ENCODE measurements around the gene FYB1. TPM values are rescaled to one million over a fixed set of nuclear protein-coding genes. Genes with fewer than 3 reads are reported as not detected.

The FYB1 gene
- total RNA-seq, 1 experiment from 2014 or later = 0.42 TPM

- POLR2A ChIA-PET = no interaction called here
- H3K4me2 ChIP-seq (ENCODE audit: low read length) = no peak overlapping the region
- H3K79me2 ChIP-seq (ENCODE audit: insufficient read depth, low read length) = no peaks in the 10 kb centered on the region
- H4K20me1 ChIP-seq (ENCODE audit: insufficient read depth) = no peaks in the 10 kb centered on the region
- no peak overlapping the region for H3K9ac ChIP-seq (ENCODE audit: low read length)
- H3K4me3 ChIP-seq (replicated peaks in 1 of 2; ENCODE audit: low read depth in 1 of 2, low read length in 2 of 2) = no peak overlapping the region
- no TSS peak for BruUV-seq (replicated peaks)
- H3K27ac ChIP-seq (ENCODE audit: low read depth, low read length) = no peak overlapping the region
- no peaks in the 10 kb centered on the region for H3K9me3 ChIP-seq (ENCODE audit: control insufficient read depth in 1 of 2, insufficient read depth in 1 of 2, low read depth in 1 of 2, low read length in 2 of 2)
- no peak for DNase-seq (ENCODE audit: low read depth, low spot score)
- no peaks in the 10 kb centered on the region for H3K36me3 ChIP-seq (ENCODE audit: control insufficient read depth in 1 of 2, insufficient read depth in 2 of 2, low read length in 2 of 2)
- H3K9me2 ChIP-seq (ENCODE audit: insufficient read depth) = no peaks in the 10 kb centered on the region
- no peak overlapping the region for H2AFZ ChIP-seq (ENCODE audit: low read depth, low read length, poor library complexity, severe bottlenecking)
- no peaks in the 10 kb centered on the region for H3K27me3 ChIP-seq (ENCODE audit: insufficient read depth, low read length)
- H3K4me1 ChIP-seq (ENCODE audit: control insufficient read depth in 1 of 2, insufficient read depth in 2 of 2, low read length in 2 of 2) = no peaks in the 10 kb centered on the region
- CTCF ChIA-PET = interaction anchor here (1.0 to 1.2 kb wide), 2 partner anchors 60 to 219 kb away, joined by 3 read pairs; no protein-coding TSS in a partner anchor
- TF ChIP-seq CEBPB (IDR thresholded peaks at IDR 0.05; ENCODE audit: low read depth) = no peak
- no peak for TF ChIP-seq YY1 (IDR thresholded peaks at IDR 0.05; ENCODE audit: extremely low read depth, insufficient replicate concordance, low read depth, low read length)
- no peak for TF ChIP-seq SRF (IDR thresholded peaks at IDR 0.05; ENCODE audit: low read depth)
- TF ChIP-seq, protein P1, sequence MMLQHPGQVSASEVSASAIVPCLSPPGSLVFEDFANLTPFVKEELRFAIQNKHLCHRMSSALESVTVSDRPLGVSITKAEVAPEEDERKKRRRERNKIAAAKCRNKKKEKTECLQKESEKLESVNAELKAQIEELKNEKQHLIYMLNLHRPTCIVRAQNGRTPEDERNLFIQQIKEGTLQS (IDR thresholded peaks at IDR 0.05) = no peak
- TF ChIP-seq ZFX (IDR thresholded peaks at IDR 0.05) = no peak
- no peak for TF ChIP-seq MAX (IDR thresholded peaks at IDR 0.05)
- no peak for TF ChIP-seq EGR1 (IDR thresholded peaks at IDR 0.05; ENCODE audit: low read depth)
- TF ChIP-seq EZH2 (IDR thresholded peaks at IDR 0.05) = no peak
- TF ChIP-seq POLR2A (IDR thresholded peaks at IDR 0.05; ENCODE audit: borderline replicate concordance, extremely low read depth, insufficient read depth, insufficient read length) = no peak
- TF ChIP-seq EZH2phosphoT487 (IDR thresholded peaks at IDR 0.05; ENCODE audit: borderline replicate concordance) = no peak
- TF ChIP-seq RAD21 (IDR thresholded peaks at IDR 0.05; ENCODE audit: low read depth) = no peak
- TF ChIP-seq CBX3 (IDR thresholded peaks at IDR 0.05; ENCODE audit: low read depth) = no peak
- TF ChIP-seq ZNF274 (IDR thresholded peaks at IDR 0.05; ENCODE audit: low read depth, low read length) = no peak
- no peak for ATAC-seq
- intact Hi-C loops (cut with micrococcal nuclease) = no loop called here
- RAD21 ChIA-PET (ENCODE audit: low non-redundant PET in 1 of 2, low total read pairs in 2 of 2, uncharacterized antibody in 2 of 2, unreplicated experiment in 2 of 2) = no interaction called here
These were observed 61.7 kb downstream of the FYB1 start for GRCh38 chr5:39157701-39158100.

DNA sequence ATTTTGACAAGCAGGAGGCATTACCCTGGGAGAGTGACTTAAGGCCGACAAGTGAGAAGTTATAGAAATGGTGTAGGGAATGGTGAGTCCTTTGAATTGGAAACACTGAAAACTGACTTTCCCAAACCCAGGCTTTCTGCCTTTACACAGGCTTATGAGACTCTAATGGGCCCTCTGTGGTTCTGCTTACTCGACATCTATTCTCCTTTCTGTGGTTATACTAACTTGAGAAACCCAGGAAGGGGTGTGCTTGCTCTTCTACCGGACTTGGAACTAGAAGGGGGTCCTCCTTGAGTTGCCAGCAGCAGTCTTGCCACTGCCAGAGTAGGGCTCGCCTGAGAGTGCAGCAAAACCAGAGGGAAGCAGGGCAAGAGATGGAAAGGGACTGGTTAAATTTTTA lies 63.3 kb downstream of the FYB1 start:
- no peak overlapping the region for H3K4me2 ChIP-seq (ENCODE audit: low read length)
- ChIA-PET POLR2A (no interaction called here), CTCF (no interaction called here), RAD21 (ENCODE audit: low non-redundant PET in 1 of 2, low total read pairs in 2 of 2, uncharacterized antibody in 2 of 2, unreplicated experiment in 2 of 2) (no interaction called here)
- no TSS peak for BruUV-seq (replicated peaks)
- H3K9me3 ChIP-seq (ENCODE audit: control insufficient read depth in 1 of 2, insufficient read depth in 1 of 2, low read depth in 1 of 2, low read length in 2 of 2) = no peaks in the 10 kb centered on the region
- ATAC-seq (no peak), DNase-seq (ENCODE audit: low read depth, low spot score) (no peak)
- H3K27me3 ChIP-seq (ENCODE audit: insufficient read depth, low read length) = no peaks in the 10 kb centered on the region
- H2AFZ ChIP-seq (ENCODE audit: low read depth, low read length, poor library complexity, severe bottlenecking) = no peak overlapping the region
- no peaks in the 10 kb centered on the region for H3K9me2 ChIP-seq (ENCODE audit: insufficient read depth)
- H3K79me2 ChIP-seq (ENCODE audit: insufficient read depth, low read length) = no peaks in the 10 kb centered on the region
- H3K4me3 ChIP-seq (replicated peaks in 1 of 2; ENCODE audit: low read depth in 1 of 2, low read length in 2 of 2) = no peak overlapping the region
- H3K27ac ChIP-seq (ENCODE audit: low read depth, low read length) = no peak overlapping the region
- no peaks in the 10 kb centered on the region for H4K20me1 ChIP-seq (ENCODE audit: insufficient read depth)
- intact Hi-C loops (cut with micrococcal nuclease) = no loop called here
- H3K36me3 ChIP-seq (ENCODE audit: control insufficient read depth in 1 of 2, insufficient read depth in 2 of 2, low read length in 2 of 2) = no peaks in the 10 kb centered on the region
- H3K9ac ChIP-seq (ENCODE audit: low read length) = no peak overlapping the region
- H3K4me1 ChIP-seq (ENCODE audit: control insufficient read depth in 1 of 2, insufficient read depth in 2 of 2, low read length in 2 of 2) = no peaks in the 10 kb centered on the region
- TF ChIP-seq POLR2AphosphoS5 (IDR thresholded peaks at IDR 0.05; ENCODE audit: low read depth, low read length) (no peak), TCF7L2 (IDR thresholded peaks at IDR 0.05; ENCODE audit: borderline replicate concordance, extremely low read depth, insufficient read depth, insufficient read length) (no peak), CEBPB (IDR thresholded peaks at IDR 0.05; ENCODE audit: low read depth) (no peak), FOSL1 (IDR thresholded peaks at IDR 0.05; ENCODE audit: low read depth) (no peak), ZNF274 (IDR thresholded peaks at IDR 0.05; ENCODE audit: low read depth, low read length) (no peak), SRF (IDR thresholded peaks at IDR 0.05; ENCODE audit: low read depth) (no peak), EGR1 (IDR thresholded peaks at IDR 0.05; ENCODE audit: low read depth) (no peak), EZH2phosphoT487 (IDR thresholded peaks at IDR 0.05; ENCODE audit: borderline replicate concordance) (no peak), YY1 (IDR thresholded peaks at IDR 0.05; ENCODE audit: extremely low read depth, insufficient replicate concordance, low read depth, low read length) (no peak), RAD21 (IDR thresholded peaks at IDR 0.05; ENCODE audit: low read depth) (no peak), JUND (IDR thresholded peaks at IDR 0.05) (no peak), MAX (IDR thresholded peaks at IDR 0.05) (no peak), CBX3 (IDR thresholded peaks at IDR 0.05; ENCODE audit: low read depth) (no peak)
- TF ChIP-seq, protein P1 (IDR thresholded peaks at IDR 0.05) = no peak
- TF ChIP-seq, protein P2, sequence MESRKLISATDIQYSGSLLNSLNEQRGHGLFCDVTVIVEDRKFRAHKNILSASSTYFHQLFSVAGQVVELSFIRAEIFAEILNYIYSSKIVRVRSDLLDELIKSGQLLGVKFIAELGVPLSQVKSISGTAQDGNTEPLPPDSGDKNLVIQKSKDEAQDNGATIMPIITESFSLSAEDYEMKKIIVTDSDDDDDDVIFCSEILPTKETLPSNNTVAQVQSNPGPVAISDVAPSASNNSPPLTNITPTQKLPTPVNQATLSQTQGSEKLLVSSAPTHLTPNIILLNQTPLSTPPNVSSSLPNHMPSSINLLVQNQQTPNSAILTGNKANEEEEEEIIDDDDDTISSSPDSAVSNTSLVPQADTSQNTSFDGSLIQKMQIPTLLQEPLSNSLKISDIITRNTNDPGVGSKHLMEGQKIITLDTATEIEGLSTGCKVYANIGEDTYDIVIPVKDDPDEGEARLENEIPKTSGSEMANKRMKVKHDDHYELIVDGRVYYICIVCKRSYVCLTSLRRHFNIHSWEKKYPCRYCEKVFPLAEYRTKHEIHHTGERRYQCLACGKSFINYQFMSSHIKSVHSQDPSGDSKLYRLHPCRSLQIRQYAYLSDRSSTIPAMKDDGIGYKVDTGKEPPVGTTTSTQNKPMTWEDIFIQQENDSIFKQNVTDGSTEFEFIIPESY (IDR thresholded peaks at IDR 0.05; ENCODE audit: extremely low read depth, insufficient replicate concordance, low read length) = no peak

Measured in HCT116 (cell line).